Activated CD4-positive, alpha-beta T cell treated with anti-CD3 and anti-CD28 coated beads for 48 hours (primary cell): ENCODE data around the gene ZMYM2.
"Not testable (repeated sequence)": the region's sequence is repeated elsewhere in the genome, so short reads cannot be mapped to it uniquely, and the experiment has no call there.

ENCODE experiments used
- DNase-seq: peaks from one replicate; pipeline ENCODE4 v3.0.0-alpha.2; 2020

The ZMYM2 gene

GRCh38 chr13:19984430-19985218 is 26.1 kb downstream of the ZMYM2 start:
- no peak for DNase-seq

GRCh38 chr13:19985219-19985556 is 26.7 kb downstream of the ZMYM2 start:
- no peak for DNase-seq

- no peak for DNase-seq
These were observed 33.0 kb downstream of the ZMYM2 start for GRCh38 chr13:19991531-19991930.

- DNase-seq, result no peak
These were observed 34.5 kb downstream of the ZMYM2 start for GRCh38 chr13:19993024-19993423.

- DNase-seq, result no peak
These were observed 40.4 kb downstream of the ZMYM2 start for GRCh38 chr13:19998960-19999359.

- DNase-seq, result no peak
These were observed 41.6 kb downstream of the ZMYM2 start for GRCh38 chr13:20000062-20000552.

- DNase-seq, result no peak
These were observed 43.1 kb downstream of the ZMYM2 start for GRCh38 chr13:20001366-20002190.

- no peak for DNase-seq
These were observed 44.3 kb downstream of the ZMYM2 start for GRCh38 chr13:20002787-20003186.

- no peak for DNase-seq
These were observed 47.7 kb downstream of the ZMYM2 start for GRCh38 chr13:20006206-20006605.

- no peak for DNase-seq
These were observed 57.2 kb downstream of the ZMYM2 start for GRCh38 chr13:20015763-20016162.

- no peak for DNase-seq
These were observed 58.3 kb downstream of the ZMYM2 start for GRCh38 chr13:20016649-20017364.

GRCh38 chr13:20017365-20017711 is 58.8 kb downstream of the ZMYM2 start:
- no peak for DNase-seq

- no peak for DNase-seq
These were observed 60.5 kb downstream of the ZMYM2 start for GRCh38 chr13:20019043-20019442.

- no peak for DNase-seq
These were observed 66.2 kb downstream of the ZMYM2 start for GRCh38 chr13:20024702-20025101.

GRCh38 chr13:20028953-20029352 is 70.4 kb downstream of the ZMYM2 start:
- DNase-seq, result no peak

GRCh38 chr13:20033486-20033885 is 75.0 kb downstream of the ZMYM2 start:
- DNase-seq, result no peak

GRCh38 chr13:20035130-20035529 is 76.6 kb downstream of the ZMYM2 start:
- no peak for DNase-seq

- DNase-seq, result no peak
These were observed 79.4 kb downstream of the ZMYM2 start for GRCh38 chr13:20037908-20038307.

- DNase-seq, result not testable (repeated sequence)
These were observed 84.1 kb downstream of the ZMYM2 start for GRCh38 chr13:20042603-20043002.

GRCh38 chr13:20043207-20043925 is 84.8 kb downstream of the ZMYM2 start:
- DNase-seq, result no peak

GRCh38 chr13:20044086-20044485 is 85.6 kb downstream of the ZMYM2 start:
- no peak for DNase-seq

- DNase-seq, result no peak
These were observed 87.5 kb downstream of the ZMYM2 start for GRCh38 chr13:20045950-20046548.
